NOMO-1 treated with DMSO at 0.1 percent for 48 hours (cell line): ENCODE data around the gene SBSN.
"Not testable (repeated sequence)": the region's sequence is repeated elsewhere in the genome, so short reads cannot be mapped to it uniquely, and the experiment has no call there.

ENCODE experiments used
- DNase-seq: peaks from one replicate; lab custom pipeline; 2025; ENCODE audit not compliant: unreplicated experiment; lab: John Stamatoyannopoulos, UW

The SBSN gene

GRCh38 chr19:35478794-35479677, 49.1 kb downstream of the SBSN start:
- DNase-seq, result no peak

DNA sequence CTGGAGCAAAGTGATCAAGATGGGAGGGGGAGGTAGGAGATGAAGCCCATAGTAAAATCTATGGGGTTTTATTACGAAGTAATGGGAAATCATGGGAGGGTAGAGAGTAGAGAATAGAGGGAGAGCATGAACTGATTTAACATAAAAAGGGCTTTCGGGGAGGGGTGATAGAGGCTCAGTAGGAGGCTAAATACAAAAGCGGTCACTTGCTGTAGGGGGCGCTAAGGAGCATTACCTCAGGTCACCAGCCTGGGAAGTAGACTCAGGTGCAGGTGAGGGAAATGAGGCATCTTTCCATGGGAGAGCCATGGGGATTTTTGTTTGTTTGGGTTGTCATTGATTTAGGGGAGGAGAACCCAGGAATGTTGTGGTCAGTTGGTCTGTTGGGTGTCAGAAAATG, 52.0 kb downstream of the SBSN start:
- no peak for DNase-seq

DNA sequence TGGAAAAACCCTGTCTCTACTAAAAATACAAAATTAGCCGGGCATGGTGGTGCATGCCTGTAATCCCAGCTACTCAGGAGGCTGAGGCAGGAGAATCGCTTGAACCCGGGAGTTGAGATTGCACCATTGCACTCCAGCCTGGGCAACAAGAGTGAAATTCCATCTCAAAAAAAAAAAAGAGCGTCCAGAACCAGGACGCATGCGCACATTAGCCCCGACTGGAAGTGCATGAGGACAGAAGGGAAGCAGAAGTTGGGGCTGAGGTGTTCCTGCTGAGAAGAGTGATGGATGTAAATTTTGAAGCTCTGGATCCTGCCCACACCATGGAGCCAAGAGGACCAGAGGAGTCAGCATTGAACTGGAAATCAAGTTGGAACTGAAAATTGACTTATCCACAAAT, 53.5 kb downstream of the SBSN start:
- DNase-seq, result not testable (repeated sequence)

DNA sequence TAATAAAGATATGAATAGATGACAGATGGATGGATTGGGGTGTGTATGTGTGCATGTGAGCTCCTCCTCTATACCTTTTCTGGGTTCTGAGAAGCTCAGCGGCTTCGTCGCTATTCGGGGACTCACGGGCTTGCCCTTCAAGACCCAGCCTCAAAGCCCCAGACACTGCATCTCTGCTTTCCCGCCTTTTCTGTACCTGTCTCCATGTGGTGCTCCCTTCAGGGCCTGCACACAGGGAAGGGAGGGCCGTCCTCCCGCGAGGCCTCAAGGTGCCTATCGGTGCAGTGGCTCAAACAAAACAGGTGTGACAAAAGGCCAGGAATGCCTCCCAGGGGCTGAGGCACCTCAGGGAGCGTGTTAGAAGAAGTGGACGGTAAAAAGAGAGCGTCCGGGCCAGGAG, 54.0 kb downstream of the SBSN start:
- no peak for DNase-seq
